Liver (tissue), 9 donors: Measurements from ENCODE around the gene CLCN4. TPM values are rescaled to one million over a fixed set of nuclear protein-coding genes. Genes with fewer than 3 reads are reported as not detected.

Source experiments
- DNase-seq: peaks from one replicate; pipeline ENCODE4 v3.0.0-alpha.2; 2017; ENCODE audit warnings: low spot score
- H3K27ac ChIP-seq, 2 donors: one replicate each; pipeline ENCODE4 v1.7.0; 2013; ENCODE audit warnings: inconsistent platforms in 2 of 2, low read length in 2 of 2, control low read depth in 1 of 2, low read depth in 1 of 2, mild to moderate bottlenecking in 1 of 2
- H3K27me3 ChIP-seq, 4 donors: one replicate each; pipeline versions ENCODE4 v1.6.1 to v1.7.0; 2013; ENCODE audit warnings: low read length in 3 of 4, inconsistent platforms in 1 of 4, mild to moderate bottlenecking in 1 of 4, moderate library complexity in 1 of 4; ENCODE audit not compliant: control insufficient read depth in 4 of 4, insufficient read depth in 4 of 4
- H3K36me3 ChIP-seq, 4 donors: one replicate each; pipeline versions ENCODE4 v1.6.1 to v1.7.0; 2013; ENCODE audit warnings: low read length in 3 of 4, mild to moderate bottlenecking in 3 of 4, low read depth in 1 of 4, moderate library complexity in 1 of 4; ENCODE audit not compliant: control insufficient read depth in 4 of 4, insufficient read depth in 3 of 4
- H3K4me1 ChIP-seq, 4 donors: one replicate each; pipeline versions ENCODE4 v1.6.1 to v1.7.0; 2013; ENCODE audit warnings: low read length in 3 of 4, mild to moderate bottlenecking in 3 of 4, moderate library complexity in 1 of 4; ENCODE audit not compliant: control insufficient read depth in 4 of 4, insufficient read depth in 4 of 4
- H3K4me3 ChIP-seq, 3 donors: one replicate each; pipeline versions ENCODE4 v1.6.1 to v1.7.0; 2013; ENCODE audit warnings: low read length in 3 of 3, control low read depth in 1 of 3, low read depth in 1 of 3, mild to moderate bottlenecking in 1 of 3
- H3K9ac ChIP-seq, 2 donors: one replicate each; pipeline ENCODE4 v1.7.0; 2013; ENCODE audit warnings: low read length in 2 of 2, mild to moderate bottlenecking in 2 of 2, moderate library complexity in 2 of 2, control low read depth in 1 of 2, low read depth in 1 of 2
- H3K9me3 ChIP-seq, 4 donors: one replicate each; pipeline versions ENCODE4 v1.6.1 to v1.7.0; 2013; ENCODE audit warnings: low read length in 3 of 4; ENCODE audit not compliant: control insufficient read depth in 4 of 4
- EGR1 ChIP-seq, 2 donors: IDR thresholded peaks; 2 replicates each; pipeline ENCODE4 v1.6.1; 2016 to 2018; ENCODE audit warnings: antibody characterized with exemption in 2 of 2, low read depth in 2 of 2
- FOXA1 ChIP-seq: IDR thresholded peaks from 2 replicates; pipeline ENCODE4 v1.6.1; 2016; ENCODE audit warnings: antibody characterized with exemption
- FOXA2 ChIP-seq: IDR thresholded peaks from 2 replicates; pipeline ENCODE4 v1.6.1; 2016; ENCODE audit warnings: antibody characterized with exemption
- GABPA ChIP-seq, 2 donors: IDR thresholded peaks in 1 of 2; conservative IDR thresholded peaks in 1 of 2; 2 replicates each; pipeline ENCODE4 v1.6.1; 2016; ENCODE audit warnings: antibody characterized with exemption in 2 of 2, mild to moderate bottlenecking in 1 of 2, moderate library complexity in 1 of 2
- HNF4A ChIP-seq, 2 donors: conservative IDR thresholded peaks; 2 replicates each; pipeline ENCODE4 v1.6.1; 2016; ENCODE audit warnings: antibody characterized with exemption in 2 of 2, mild to moderate bottlenecking in 2 of 2
- HNF4G ChIP-seq: IDR thresholded peaks from 2 replicates; pipeline ENCODE4 v1.6.1; 2016; ENCODE audit warnings: antibody characterized with exemption
- JUND ChIP-seq, 2 donors: IDR thresholded peaks; 2 replicates each; pipeline ENCODE4 v1.6.1; 2016; ENCODE audit warnings: antibody characterized with exemption in 2 of 2
- NR2F2 ChIP-seq: IDR thresholded peaks from 2 replicates; pipeline ENCODE4 v1.6.1; 2016; ENCODE audit warnings: antibody characterized with exemption
- RAD21 ChIP-seq, 2 donors: IDR thresholded peaks; 2 replicates each; pipeline ENCODE4 v1.6.1; 2016; ENCODE audit warnings: antibody characterized with exemption in 2 of 2, mild to moderate bottlenecking in 2 of 2
- RXRA ChIP-seq, 2 donors: IDR thresholded peaks; 2 replicates each; pipeline ENCODE4 v1.6.1; 2017 to 2018; ENCODE audit warnings: antibody characterized with exemption in 2 of 2, mild to moderate bottlenecking in 1 of 2
- SP1 ChIP-seq: IDR thresholded peaks from 2 replicates; pipeline ENCODE4 v1.6.1; 2018; ENCODE audit warnings: antibody characterized with exemption, mild to moderate bottlenecking
- TAF1 ChIP-seq: conservative IDR thresholded peaks from 2 replicates; pipeline ENCODE4 v1.6.1; 2016; ENCODE audit warnings: antibody characterized with exemption, mild to moderate bottlenecking
- YY1 ChIP-seq: IDR thresholded peaks from 2 replicates; pipeline ENCODE4 v1.6.1; 2016; ENCODE audit warnings: antibody characterized with exemption, mild to moderate bottlenecking
- WGBS: extraction: QIAGEN DNeasy Blood & Tissue Kit; methylation state at CpG from one replicate; pipeline ENCODE4 v1.1.7; 2013; 5-methylcytosine and 5-hydroxymethylcytosine counted together
- polyA plus RNA-seq, 2 donors: library from polyadenylated mRNA; stranded (reverse) in 1 of 2; unstranded in 1 of 2; fragments of 200-250 nt in 1 of 2; fragments of >200 nt in 1 of 2; fragmentation: Nextera tagmentation in 1 of 2; extraction: Ambion mirVana in 1 of 2; gene quantifications; one replicate each; pipeline versions ENCODE4 v1.2.1 to v1.2.3, GENCODE V29; 2013 to 2015
- total RNA-seq, 2 donors: library from RNA; depleted of rRNA; stranded (reverse); fragments of >200 nt; gene quantifications; one replicate each; pipeline ENCODE4 v1.2.3, GENCODE V29; 2014
- TF ChIP-seq, protein P1 (sequence below): fragments of 150-350 bp; IDR thresholded peaks from 2 replicates; pipeline ENCODE4 v1.5.1; 2017; ENCODE audit warnings: improper control_type of control experiment, low read depth, low read length; ENCODE audit not compliant: missing input control
- TF ChIP-seq, protein P2 (sequence below): IDR thresholded peaks from 2 replicates; pipeline ENCODE4 v1.6.1; 2016; ENCODE audit warnings: antibody characterized with exemption
- TF ChIP-seq, protein P3 (sequence below): IDR thresholded peaks from 2 replicates; pipeline ENCODE4 v1.6.1; 2016; ENCODE audit warnings: antibody characterized with exemption
- TF ChIP-seq, protein P4 (sequence below): IDR thresholded peaks from 2 replicates; pipeline ENCODE4 v1.6.1; 2016; ENCODE audit warnings: antibody characterized with exemption
- TF ChIP-seq, protein P5 (sequence below): IDR thresholded peaks from 2 replicates; pipeline ENCODE4 v1.6.1; 2016; ENCODE audit warnings: antibody characterized with exemption, mild to moderate bottlenecking
- donor health status: healthy.
- donor health status: healthy.
- donor health status: healthy.
- donor health status: healthy.
- donor health status: healthy.

Gene CLCN4
- total and polyA plus RNA-seq, 4 donors = 1.5 to 10.9 (median 4.0) TPM

DNA sequence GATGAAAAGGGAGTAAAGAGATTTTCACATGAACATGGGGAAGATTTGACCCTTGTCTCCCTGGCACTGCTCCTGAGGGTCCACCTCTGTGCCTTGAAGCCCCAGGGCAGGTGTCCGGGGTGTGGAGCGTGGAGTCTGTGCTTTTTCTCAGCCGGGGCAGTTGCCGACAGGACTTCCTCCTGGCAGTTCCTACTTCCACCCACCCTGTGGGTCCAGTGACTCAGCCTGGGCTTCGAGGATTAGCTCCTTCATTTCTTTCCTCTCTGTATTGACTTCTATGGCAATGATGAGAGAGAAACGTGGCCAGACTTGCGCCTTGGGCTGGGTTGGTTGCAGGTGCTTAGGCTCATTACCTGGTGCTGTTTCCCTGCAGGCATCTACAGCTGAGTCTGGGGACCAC lies 35.9 kb upstream of the CLCN4 start (continued):
- no peak for TF ChIP-seq TAF1
- TF ChIP-seq, protein P1, sequence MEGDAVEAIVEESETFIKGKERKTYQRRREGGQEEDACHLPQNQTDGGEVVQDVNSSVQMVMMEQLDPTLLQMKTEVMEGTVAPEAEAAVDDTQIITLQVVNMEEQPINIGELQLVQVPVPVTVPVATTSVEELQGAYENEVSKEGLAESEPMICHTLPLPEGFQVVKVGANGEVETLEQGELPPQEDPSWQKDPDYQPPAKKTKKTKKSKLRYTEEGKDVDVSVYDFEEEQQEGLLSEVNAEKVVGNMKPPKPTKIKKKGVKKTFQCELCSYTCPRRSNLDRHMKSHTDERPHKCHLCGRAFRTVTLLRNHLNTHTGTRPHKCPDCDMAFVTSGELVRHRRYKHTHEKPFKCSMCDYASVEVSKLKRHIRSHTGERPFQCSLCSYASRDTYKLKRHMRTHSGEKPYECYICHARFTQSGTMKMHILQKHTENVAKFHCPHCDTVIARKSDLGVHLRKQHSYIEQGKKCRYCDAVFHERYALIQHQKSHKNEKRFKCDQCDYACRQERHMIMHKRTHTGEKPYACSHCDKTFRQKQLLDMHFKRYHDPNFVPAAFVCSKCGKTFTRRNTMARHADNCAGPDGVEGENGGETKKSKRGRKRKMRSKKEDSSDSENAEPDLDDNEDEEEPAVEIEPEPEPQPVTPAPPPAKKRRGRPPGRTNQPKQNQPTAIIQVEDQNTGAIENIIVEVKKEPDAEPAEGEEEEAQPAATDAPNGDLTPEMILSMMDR = no peak
- no peak for TF ChIP-seq SP1

DNA sequence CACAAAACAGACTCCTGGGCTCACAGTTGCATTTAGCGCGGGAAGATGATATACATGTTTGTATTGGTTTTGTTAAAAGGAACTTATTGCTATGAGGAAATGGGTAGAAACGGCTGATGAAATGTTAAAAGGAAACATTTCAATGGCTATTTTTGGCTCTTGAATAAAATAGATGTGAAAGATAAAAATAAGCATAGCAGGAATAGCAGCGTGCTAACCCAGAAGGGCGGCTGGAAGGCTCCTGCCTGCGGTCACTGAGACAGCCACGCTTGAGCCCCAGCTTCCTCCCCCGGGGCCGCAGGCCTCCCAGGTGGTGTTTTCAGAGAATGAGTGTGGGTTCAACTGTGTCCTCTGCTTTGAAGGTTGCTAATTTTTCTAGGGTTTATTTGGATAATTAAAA lies 35.0 kb upstream of the CLCN4 start:
- Histone ChIP-seq H3K36me3 (peaks cover 0 to 1% (median 0%) of the 10 kb centered on the region in 4 donors), H3K4me3 (no peak overlapping the region), H3K9me3 (no peaks in the 10 kb centered on the region), H3K27ac (no peak overlapping the region), H3K4me1 (peaks cover 0 to 2% (median 0%) of the 10 kb centered on the region in 4 donors), H3K9ac (no peak overlapping the region), H3K27me3 (no peaks in the 10 kb centered on the region)
- TF ChIP-seq EGR1 (IDR thresholded peaks at IDR 0.05; ENCODE audit: low read depth in 2 of 2) (no peak), JUND (IDR thresholded peaks at IDR 0.05) (no peak), YY1 (no peak), GABPA (IDR thresholded peaks at IDR 0.05 in 1 of 2, conservative IDR thresholded peaks at IDR 0.05 in 1 of 2) (no peak), FOXA2 (no peak), TAF1 (no peak), HNF4G (no peak), HNF4A (conservative IDR thresholded peaks at IDR 0.05) (no peak), SP1 (no peak), NR2F2 (no peak), RXRA (IDR thresholded peaks at IDR 0.05) (no peak), FOXA1 (no peak)
- TF ChIP-seq, protein P2, sequence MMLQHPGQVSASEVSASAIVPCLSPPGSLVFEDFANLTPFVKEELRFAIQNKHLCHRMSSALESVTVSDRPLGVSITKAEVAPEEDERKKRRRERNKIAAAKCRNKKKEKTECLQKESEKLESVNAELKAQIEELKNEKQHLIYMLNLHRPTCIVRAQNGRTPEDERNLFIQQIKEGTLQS = no peak
- TF ChIP-seq, protein P3, sequence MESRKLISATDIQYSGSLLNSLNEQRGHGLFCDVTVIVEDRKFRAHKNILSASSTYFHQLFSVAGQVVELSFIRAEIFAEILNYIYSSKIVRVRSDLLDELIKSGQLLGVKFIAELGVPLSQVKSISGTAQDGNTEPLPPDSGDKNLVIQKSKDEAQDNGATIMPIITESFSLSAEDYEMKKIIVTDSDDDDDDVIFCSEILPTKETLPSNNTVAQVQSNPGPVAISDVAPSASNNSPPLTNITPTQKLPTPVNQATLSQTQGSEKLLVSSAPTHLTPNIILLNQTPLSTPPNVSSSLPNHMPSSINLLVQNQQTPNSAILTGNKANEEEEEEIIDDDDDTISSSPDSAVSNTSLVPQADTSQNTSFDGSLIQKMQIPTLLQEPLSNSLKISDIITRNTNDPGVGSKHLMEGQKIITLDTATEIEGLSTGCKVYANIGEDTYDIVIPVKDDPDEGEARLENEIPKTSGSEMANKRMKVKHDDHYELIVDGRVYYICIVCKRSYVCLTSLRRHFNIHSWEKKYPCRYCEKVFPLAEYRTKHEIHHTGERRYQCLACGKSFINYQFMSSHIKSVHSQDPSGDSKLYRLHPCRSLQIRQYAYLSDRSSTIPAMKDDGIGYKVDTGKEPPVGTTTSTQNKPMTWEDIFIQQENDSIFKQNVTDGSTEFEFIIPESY = no peak
- WGBS = 80% methylated on average over 9 of the region's 9 CpGs
- no peak for DNase-seq

DNA sequence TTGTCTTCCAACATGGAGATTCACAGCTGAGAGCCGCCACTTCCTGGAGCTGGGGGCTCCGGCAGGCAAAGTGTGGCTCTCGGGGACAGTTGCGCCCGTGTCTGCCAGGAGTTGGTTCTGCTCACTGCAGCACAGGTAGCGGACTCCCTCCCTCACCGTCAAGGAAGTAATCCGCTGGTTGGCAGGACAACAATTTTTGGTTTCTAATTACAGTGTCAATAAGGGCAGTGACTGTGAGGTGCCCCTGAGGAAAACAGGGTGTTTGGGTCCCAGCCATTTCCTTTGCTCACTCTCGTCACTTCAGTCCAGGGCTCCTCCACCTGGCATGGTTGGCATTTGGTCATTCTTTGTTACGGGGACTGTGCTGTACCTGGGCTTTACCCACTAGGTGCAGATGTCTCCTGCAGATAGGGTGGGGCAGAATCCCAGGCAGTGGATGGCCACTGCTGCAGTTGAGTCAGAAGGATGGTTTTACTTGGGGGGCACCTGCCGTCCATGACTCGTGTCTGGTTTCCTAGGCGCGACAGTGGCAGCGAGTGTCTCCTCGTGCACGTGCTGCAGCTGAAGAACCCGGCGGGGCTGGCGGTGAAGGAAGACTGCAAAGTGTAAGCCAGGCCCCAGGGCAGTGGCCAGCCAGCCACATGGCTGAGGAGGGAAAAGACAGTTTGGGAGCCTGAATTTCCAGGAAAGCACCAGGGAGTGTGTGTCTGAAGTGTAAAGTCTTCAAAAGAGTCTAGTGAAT lies 32.1 kb upstream of the CLCN4 start:
- Histone ChIP-seq H3K27ac (no peak overlapping the region), H3K36me3 (peaks cover 0 to 4% (median under 1%) of the 10 kb centered on the region in 4 donors), H3K4me3 (no peak overlapping the region), H3K9ac (no peak overlapping the region), H3K9me3 (no peaks in the 10 kb centered on the region), H3K27me3 (no peaks in the 10 kb centered on the region), H3K4me1 (no peaks in the 10 kb centered on the region)
- no peak for DNase-seq
- TF ChIP-seq JUND (IDR thresholded peaks at IDR 0.05) (no peak), HNF4G (no peak), GABPA (IDR thresholded peaks at IDR 0.05 in 1 of 2, conservative IDR thresholded peaks at IDR 0.05 in 1 of 2) (no peak), RXRA (IDR thresholded peaks at IDR 0.05) (no peak), FOXA2 (no peak), TAF1 (no peak), EGR1 (IDR thresholded peaks at IDR 0.05; ENCODE audit: low read depth in 2 of 2) (no peak), SP1 (no peak), YY1 (no peak), RAD21 (IDR thresholded peaks at IDR 0.05) (no peak)
- TF ChIP-seq, protein P4, sequence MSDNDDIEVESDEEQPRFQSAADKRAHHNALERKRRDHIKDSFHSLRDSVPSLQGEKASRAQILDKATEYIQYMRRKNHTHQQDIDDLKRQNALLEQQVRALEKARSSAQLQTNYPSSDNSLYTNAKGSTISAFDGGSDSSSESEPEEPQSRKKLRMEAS = no peak
- TF ChIP-seq, protein P5, sequence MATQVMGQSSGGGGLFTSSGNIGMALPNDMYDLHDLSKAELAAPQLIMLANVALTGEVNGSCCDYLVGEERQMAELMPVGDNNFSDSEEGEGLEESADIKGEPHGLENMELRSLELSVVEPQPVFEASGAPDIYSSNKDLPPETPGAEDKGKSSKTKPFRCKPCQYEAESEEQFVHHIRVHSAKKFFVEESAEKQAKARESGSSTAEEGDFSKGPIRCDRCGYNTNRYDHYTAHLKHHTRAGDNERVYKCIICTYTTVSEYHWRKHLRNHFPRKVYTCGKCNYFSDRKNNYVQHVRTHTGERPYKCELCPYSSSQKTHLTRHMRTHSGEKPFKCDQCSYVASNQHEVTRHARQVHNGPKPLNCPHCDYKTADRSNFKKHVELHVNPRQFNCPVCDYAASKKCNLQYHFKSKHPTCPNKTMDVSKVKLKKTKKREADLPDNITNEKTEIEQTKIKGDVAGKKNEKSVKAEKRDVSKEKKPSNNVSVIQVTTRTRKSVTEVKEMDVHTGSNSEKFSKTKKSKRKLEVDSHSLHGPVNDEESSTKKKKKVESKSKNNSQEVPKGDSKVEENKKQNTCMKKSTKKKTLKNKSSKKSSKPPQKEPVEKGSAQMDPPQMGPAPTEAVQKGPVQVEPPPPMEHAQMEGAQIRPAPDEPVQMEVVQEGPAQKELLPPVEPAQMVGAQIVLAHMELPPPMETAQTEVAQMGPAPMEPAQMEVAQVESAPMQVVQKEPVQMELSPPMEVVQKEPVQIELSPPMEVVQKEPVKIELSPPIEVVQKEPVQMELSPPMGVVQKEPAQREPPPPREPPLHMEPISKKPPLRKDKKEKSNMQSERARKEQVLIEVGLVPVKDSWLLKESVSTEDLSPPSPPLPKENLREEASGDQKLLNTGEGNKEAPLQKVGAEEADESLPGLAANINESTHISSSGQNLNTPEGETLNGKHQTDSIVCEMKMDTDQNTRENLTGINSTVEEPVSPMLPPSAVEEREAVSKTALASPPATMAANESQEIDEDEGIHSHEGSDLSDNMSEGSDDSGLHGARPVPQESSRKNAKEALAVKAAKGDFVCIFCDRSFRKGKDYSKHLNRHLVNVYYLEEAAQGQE = no peak
- WGBS = 98% methylated on average over 20 of the region's 20 CpGs
